ENCODE data around the gene ARL8A.

DNA sequence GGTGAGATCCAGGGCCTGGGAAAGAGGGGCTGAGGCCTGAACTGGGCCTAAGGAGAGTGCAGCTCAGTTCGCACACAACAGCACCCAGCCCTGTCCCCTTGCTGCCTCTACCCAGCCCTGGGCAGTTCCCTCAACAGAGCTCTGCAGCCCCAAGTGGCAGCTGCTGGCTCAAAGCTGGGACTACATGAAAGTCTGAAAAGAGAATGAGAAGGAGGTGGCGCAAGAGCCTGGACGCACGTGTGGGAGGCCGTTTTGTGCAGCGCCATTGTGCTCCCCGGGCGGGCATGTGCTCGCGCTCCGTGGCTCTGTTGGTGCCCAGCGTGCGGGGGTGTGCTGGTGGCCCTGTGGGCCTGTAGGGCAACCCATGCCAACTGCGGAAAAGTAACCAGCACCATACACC lies 11.5 kb downstream of the ARL8A start:
- TF ChIP-seq, protein P1, sequence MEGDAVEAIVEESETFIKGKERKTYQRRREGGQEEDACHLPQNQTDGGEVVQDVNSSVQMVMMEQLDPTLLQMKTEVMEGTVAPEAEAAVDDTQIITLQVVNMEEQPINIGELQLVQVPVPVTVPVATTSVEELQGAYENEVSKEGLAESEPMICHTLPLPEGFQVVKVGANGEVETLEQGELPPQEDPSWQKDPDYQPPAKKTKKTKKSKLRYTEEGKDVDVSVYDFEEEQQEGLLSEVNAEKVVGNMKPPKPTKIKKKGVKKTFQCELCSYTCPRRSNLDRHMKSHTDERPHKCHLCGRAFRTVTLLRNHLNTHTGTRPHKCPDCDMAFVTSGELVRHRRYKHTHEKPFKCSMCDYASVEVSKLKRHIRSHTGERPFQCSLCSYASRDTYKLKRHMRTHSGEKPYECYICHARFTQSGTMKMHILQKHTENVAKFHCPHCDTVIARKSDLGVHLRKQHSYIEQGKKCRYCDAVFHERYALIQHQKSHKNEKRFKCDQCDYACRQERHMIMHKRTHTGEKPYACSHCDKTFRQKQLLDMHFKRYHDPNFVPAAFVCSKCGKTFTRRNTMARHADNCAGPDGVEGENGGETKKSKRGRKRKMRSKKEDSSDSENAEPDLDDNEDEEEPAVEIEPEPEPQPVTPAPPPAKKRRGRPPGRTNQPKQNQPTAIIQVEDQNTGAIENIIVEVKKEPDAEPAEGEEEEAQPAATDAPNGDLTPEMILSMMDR (conservative IDR thresholded peaks at IDR 0.05; ENCODE audit: low read depth in 2 of 2) = no peak
- TF ChIP-seq POLR2AphosphoS5 (IDR thresholded peaks at IDR 0.05; ENCODE audit: low read depth) = no peak
- no peak for TF ChIP-seq EZH2phosphoT487 (IDR thresholded peaks at IDR 0.05; ENCODE audit: unreplicated experiment)
- TF ChIP-seq EZH2 (IDR thresholded peaks at IDR 0.05; ENCODE audit: low read depth, unreplicated experiment) = no peak
- TF ChIP-seq, protein P2, sequence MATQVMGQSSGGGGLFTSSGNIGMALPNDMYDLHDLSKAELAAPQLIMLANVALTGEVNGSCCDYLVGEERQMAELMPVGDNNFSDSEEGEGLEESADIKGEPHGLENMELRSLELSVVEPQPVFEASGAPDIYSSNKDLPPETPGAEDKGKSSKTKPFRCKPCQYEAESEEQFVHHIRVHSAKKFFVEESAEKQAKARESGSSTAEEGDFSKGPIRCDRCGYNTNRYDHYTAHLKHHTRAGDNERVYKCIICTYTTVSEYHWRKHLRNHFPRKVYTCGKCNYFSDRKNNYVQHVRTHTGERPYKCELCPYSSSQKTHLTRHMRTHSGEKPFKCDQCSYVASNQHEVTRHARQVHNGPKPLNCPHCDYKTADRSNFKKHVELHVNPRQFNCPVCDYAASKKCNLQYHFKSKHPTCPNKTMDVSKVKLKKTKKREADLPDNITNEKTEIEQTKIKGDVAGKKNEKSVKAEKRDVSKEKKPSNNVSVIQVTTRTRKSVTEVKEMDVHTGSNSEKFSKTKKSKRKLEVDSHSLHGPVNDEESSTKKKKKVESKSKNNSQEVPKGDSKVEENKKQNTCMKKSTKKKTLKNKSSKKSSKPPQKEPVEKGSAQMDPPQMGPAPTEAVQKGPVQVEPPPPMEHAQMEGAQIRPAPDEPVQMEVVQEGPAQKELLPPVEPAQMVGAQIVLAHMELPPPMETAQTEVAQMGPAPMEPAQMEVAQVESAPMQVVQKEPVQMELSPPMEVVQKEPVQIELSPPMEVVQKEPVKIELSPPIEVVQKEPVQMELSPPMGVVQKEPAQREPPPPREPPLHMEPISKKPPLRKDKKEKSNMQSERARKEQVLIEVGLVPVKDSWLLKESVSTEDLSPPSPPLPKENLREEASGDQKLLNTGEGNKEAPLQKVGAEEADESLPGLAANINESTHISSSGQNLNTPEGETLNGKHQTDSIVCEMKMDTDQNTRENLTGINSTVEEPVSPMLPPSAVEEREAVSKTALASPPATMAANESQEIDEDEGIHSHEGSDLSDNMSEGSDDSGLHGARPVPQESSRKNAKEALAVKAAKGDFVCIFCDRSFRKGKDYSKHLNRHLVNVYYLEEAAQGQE (IDR thresholded peaks at IDR 0.05; ENCODE audit: unreplicated experiment) = no peak
- TF ChIP-seq NANOG (IDR thresholded peaks at IDR 0.05; ENCODE audit: borderline replicate concordance) = no peak
- TF ChIP-seq CREB1 (CRISPR knock-in tag; IDR thresholded peaks at IDR 0.05; ENCODE audit: low read depth) = no peak
- TF ChIP-seq ZNF331 (CRISPR knock-in tag; IDR thresholded peaks at IDR 0.05; ENCODE audit: low read depth) = no peak
